HepG2 (cell line): ENCODE data around the gene OR1F1. TPM values are rescaled to one million over a fixed set of nuclear protein-coding genes. Genes with fewer than 3 reads are reported as not detected.

Experiments
- AKNA ChIP-seq: sonication (generic); formaldehyde crosslinking; IDR thresholded peaks from 2 replicates; pipeline ENCODE4 v1.4.0; 2020; ENCODE audit warnings: missing genetic modification reagents, borderline replicate concordance
- ARID4A ChIP-seq: sonication (generic); formaldehyde crosslinking; IDR thresholded peaks from 2 replicates; pipeline ENCODE4 v1.5.0; 2020; ENCODE audit warnings: mild to moderate bottlenecking, missing genetic modification reagents, borderline replicate concordance
- ELK4 ChIP-seq: sonication (generic); formaldehyde crosslinking; IDR thresholded peaks from 2 replicates; pipeline ENCODE4 v1.9.0; 2021; ENCODE audit warnings: missing genetic modification reagents, borderline replicate concordance
- GMEB1 ChIP-seq: sonication (generic); formaldehyde crosslinking; IDR thresholded peaks from 2 replicates; pipeline ENCODE4 v1.5.1; 2020; ENCODE audit warnings: missing genetic modification reagents, mild to moderate bottlenecking, borderline replicate concordance
- HNF4G ChIP-seq, 2 experiments: sonication (generic) in 1 of 2; formaldehyde crosslinking in 1 of 2; IDR thresholded peaks; 2 replicates each; pipeline versions ENCODE4 v1.4.0 to v1.6.1; 2011 to 2020; ENCODE audit warnings: borderline replicate concordance in 2 of 2, low read depth in 2 of 2, mild to moderate bottlenecking in 2 of 2, low read length in 1 of 2, missing genetic modification reagents in 1 of 2, moderate library complexity in 1 of 2
- HOXA7 ChIP-seq: sonication (generic); formaldehyde crosslinking; IDR thresholded peaks from 2 replicates; pipeline ENCODE4 v1.8.1; 2022; ENCODE audit warnings: mild to moderate bottlenecking, missing genetic modification reagents, moderate library complexity
- PHB2 ChIP-seq: fragments of 450-650 bp; IDR thresholded peaks from 2 replicates; pipeline ENCODE4 v1.6.1; 2018; ENCODE audit not compliant: partially characterized antibody
- PTBP1 ChIP-seq: fragments of 200-400 bp; formaldehyde crosslinking; IDR thresholded peaks from 2 replicates; pipeline ENCODE4 v1.6.1; 2018; ENCODE audit warnings: low read length, low read depth; ENCODE audit not compliant: poor library complexity, severe bottlenecking
- TCF7L2 ChIP-seq: IDR thresholded peaks from 2 replicates; pipeline ENCODE4 v1.6.1; 2011; ENCODE audit warnings: mild to moderate bottlenecking, low read depth, low read length, moderate library complexity
- ZBTB46 ChIP-seq: sonication (generic); formaldehyde crosslinking; IDR thresholded peaks from 2 replicates; pipeline ENCODE4 v1.4.0; 2020; ENCODE audit warnings: mild to moderate bottlenecking, missing genetic modification reagents, borderline replicate concordance
- ZNF629 ChIP-seq: sonication (generic); formaldehyde crosslinking; conservative IDR thresholded peaks from 2 replicates; pipeline ENCODE4 v1.5.0; 2020; ENCODE audit warnings: missing genetic modification reagents
- polyA plus RNA-seq, 8 experiments: library from polyadenylated mRNA; depleted of rRNA in 3 of 8; stranded (reverse) in 7 of 8; unstranded in 1 of 8; fragments of >200 nt; fragmentation: Illumina TruSeq in 4 of 8; extraction: Trizol in 4 of 8; gene quantifications; 2 replicates each; pipeline versions ENCODE4 v1.2.1 to v1.2.3, GENCODE V29; 2011 to 2016; ENCODE audit warnings: low read depth in 4 of 8, missing spikeins in 1 of 8, mixed read lengths in 1 of 8; ENCODE audit not compliant: insufficient read depth in 1 of 8
- total RNA-seq, 5 experiments: library from RNA; depleted of rRNA; stranded (reverse); fragments of >200 nt; fragmentation: Illumina TruSeq; extraction: Trizol; gene quantifications; 2 replicates each; pipeline ENCODE4 v1.2.3, GENCODE V29; 2016; ENCODE audit warnings: low read depth in 1 of 5

OR1F1 gene
- total and polyA plus RNA-seq, 2 of the 13 experiments (the other 11 are each of a cell fraction or from before 2014, with no cell fraction given): 0.90 TPM; not detected in 1

- TF ChIP-seq ARID4A (CRISPR knock-in tag): no peak; the same call in 1 of the 2 replicates
- TF ChIP-seq PTBP1: peak; percentile 98
- no peak; the same call in 1 of the 2 replicates for TF ChIP-seq GMEB1
- TF ChIP-seq ELK4 (CRISPR knock-in tag): no peak
- TF ChIP-seq ZBTB46 (CRISPR knock-in tag): no peak
- TF ChIP-seq HNF4G (IDR thresholded peaks at IDR 0.05; ENCODE audit: borderline replicate concordance, low read depth, low read length): no peak
- TF ChIP-seq HNF4G (CRISPR knock-in tag; IDR thresholded peaks at IDR 0.05; ENCODE audit: borderline replicate concordance, low read depth): no peak
- TF ChIP-seq ZNF629 (CRISPR knock-in tag): peak; percentile 61
- no peak for TF ChIP-seq HOXA7 (CRISPR knock-in tag)
- TF ChIP-seq PHB2: no peak
- no peak for TF ChIP-seq TCF7L2
- TF ChIP-seq AKNA: no peak
These were observed at the start of gene OR1F1 (continued) for GRCh38 chr16:3187798-3188674.
